H1 (cell line): ENCODE results near the gene BAZ2B. TPM values are rescaled to one million over a fixed set of nuclear protein-coding genes. Genes with fewer than 3 reads are reported as not detected.

ENCODE experiments used
- CHD1 ChIP-seq: IDR thresholded peaks from 2 replicates; pipeline ENCODE4 v1.6.1; 2012; ENCODE audit warnings: low read depth, low read length, improper control_type of control experiment
- CREB1 ChIP-seq: IDR thresholded peaks from 2 replicates; pipeline ENCODE4 v1.6.1; 2012; ENCODE audit warnings: inconsistent platforms
- EGR1 ChIP-seq: IDR thresholded peaks from 2 replicates; pipeline ENCODE4 v1.6.1; 2011; ENCODE audit warnings: low read depth, low read length, borderline replicate concordance
- RNF2 ChIP-seq: fragments of 200-900, 300-1000 bp; sonication (generic); IDR thresholded peaks from 2 replicates; pipeline ENCODE4 v1.7.1; 2016; ENCODE audit warnings: borderline replicate concordance, low read depth, mild to moderate bottlenecking, antibody characterized with exemption, low read length; ENCODE audit not compliant: poor library complexity, severe bottlenecking; ENCODE audit errors: missing control alignments
- polyA plus RNA-seq, 7 experiments: library from polyadenylated mRNA; depleted of rRNA in 3 of 7; stranded (reverse) in 5 of 7; unstranded in 2 of 7; fragments of >200 nt in 5 of 7; fragments of 200-250 nt in 2 of 7; gene quantifications; 1 replicate in 5 of 7; 2 replicates in 1 of 7; 4 replicates in 1 of 7; pipeline versions ENCODE4 v1.2.1 to v1.2.3, GENCODE V29; 2011 to 2013; ENCODE audit warnings: missing spikeins in 2 of 7, mixed read lengths in 2 of 7
- total RNA-seq: library from RNA; stranded (reverse); fragmentation: NEBNext Ultra II Directional; extraction: Animal tissue kit (Norgen Biotek cat#: 25700); gene quantifications from 2 replicates; pipeline ENCODE4 v1.2.1, GENCODE V29; 2021
- TF ChIP-seq, protein P1 (sequence below): IDR thresholded peaks from 2 replicates; pipeline ENCODE4 v1.6.1; 2012; ENCODE audit warnings: low read length, inconsistent platforms

Gene BAZ2B
- total and polyA plus RNA-seq, 2 of the 8 experiments (the other 6 are each of a cell fraction or from before 2014, with no cell fraction given) = 15.2 to 46.3 TPM

DNA sequence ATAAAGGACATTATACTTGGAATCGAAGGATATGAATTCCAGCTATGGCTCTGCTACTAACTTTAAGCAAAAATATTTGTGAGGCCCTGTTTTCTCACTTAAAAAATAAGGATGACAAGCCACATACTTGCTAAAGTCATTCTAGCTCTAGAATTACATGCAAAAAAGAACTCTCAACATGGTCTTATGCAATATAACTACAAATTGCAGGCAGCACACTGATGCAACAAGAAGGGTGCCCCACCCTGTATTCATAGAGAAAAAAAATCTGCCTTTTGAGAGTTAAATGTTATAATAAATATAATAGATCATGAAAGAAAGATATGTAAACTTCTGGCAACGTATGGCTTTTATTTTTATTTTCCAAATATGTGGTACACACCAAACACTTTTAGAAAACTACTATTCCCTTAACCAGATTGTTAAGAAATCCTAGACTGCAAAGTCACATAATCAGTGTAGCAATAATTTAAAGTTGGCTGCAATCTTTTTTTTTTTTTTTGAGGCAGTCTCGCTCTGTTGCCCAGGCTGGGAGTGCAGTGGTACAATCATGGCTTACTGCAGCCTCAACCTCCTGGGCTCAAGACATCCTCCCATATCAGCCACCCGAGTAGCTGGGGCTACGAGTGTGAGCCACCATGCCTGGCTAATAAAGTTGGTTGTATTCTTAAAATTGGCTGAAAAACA is 289.6 kb downstream of the BAZ2B start (continued):
- TF ChIP-seq CHD1 (no peak), EGR1 (no peak), RNF2 (no peak), CREB1 (no peak)
- TF ChIP-seq, protein P1, sequence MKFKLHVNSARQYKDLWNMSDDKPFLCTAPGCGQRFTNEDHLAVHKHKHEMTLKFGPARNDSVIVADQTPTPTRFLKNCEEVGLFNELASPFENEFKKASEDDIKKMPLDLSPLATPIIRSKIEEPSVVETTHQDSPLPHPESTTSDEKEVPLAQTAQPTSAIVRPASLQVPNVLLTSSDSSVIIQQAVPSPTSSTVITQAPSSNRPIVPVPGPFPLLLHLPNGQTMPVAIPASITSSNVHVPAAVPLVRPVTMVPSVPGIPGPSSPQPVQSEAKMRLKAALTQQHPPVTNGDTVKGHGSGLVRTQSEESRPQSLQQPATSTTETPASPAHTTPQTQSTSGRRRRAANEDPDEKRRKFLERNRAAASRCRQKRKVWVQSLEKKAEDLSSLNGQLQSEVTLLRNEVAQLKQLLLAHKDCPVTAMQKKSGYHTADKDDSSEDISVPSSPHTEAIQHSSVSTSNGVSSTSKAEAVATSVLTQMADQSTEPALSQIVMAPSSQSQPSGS = no peak
